Testis (tissue), 3 donors: ENCODE measurements around the gene C19orf85. TPM values are rescaled to one million over a fixed set of nuclear protein-coding genes. Genes with fewer than 3 reads are reported as not detected.
"Not testable (repeated sequence)": the region's sequence is repeated elsewhere in the genome, so short reads cannot be mapped to it uniquely, and the experiment has no call there.

ENCODE experiments used
- DNase-seq: peaks from one replicate; pipeline ENCODE4 v3.0.0-alpha.2; 2019
- H3K27ac ChIP-seq, 2 donors: fragments of 200-600 bp; sonication (generic); one replicate each; pipeline ENCODE4 v1.5.1; 2019
- H3K27me3 ChIP-seq: fragments of 200-600 bp; sonication (generic); one replicate; pipeline ENCODE4 v1.5.1; 2019
- H3K36me3 ChIP-seq: fragments of 200-600 bp; sonication (generic); one replicate; pipeline ENCODE4 v1.5.1; 2017; ENCODE audit warnings: low read depth; ENCODE audit errors: missing control alignments
- H3K4me1 ChIP-seq: fragments of 200-600 bp; sonication (generic); one replicate; pipeline ENCODE4 v1.5.1; 2019
- H3K4me3 ChIP-seq, 2 donors: fragments of 200-600 bp; sonication (generic); one replicate each; pipeline ENCODE4 v1.5.1; 2017 to 2019
- H3K9me3 ChIP-seq: fragments of 200-600 bp; sonication (generic); one replicate; pipeline ENCODE4 v1.5.1; 2017
- CTCF ChIP-seq, 3 experiments: fragments of 450-650 bp in 2 of 3; fragments of 200-600 bp in 1 of 3; sonication (generic) in 1 of 3; IDR thresholded peaks; one replicate each; pipeline ENCODE4 v1.5.1; 2016 to 2019; ENCODE audit warnings: antibody characterized with exemption in 3 of 3, mild to moderate bottlenecking in 2 of 3, moderate library complexity in 1 of 3
- POLR2A ChIP-seq: fragments of 450-650 bp; IDR thresholded peaks from one replicate; pipeline ENCODE4 v1.6.1; 2017; ENCODE audit warnings: antibody characterized with exemption, mild to moderate bottlenecking, moderate library complexity
- WGBS, 2 donors: methylation state at CpG; one replicate each; pipeline ENCODE4 v1.1.5; 2018; 5-methylcytosine and 5-hydroxymethylcytosine counted together
- intact Hi-C: fragments of 100-400 bp; cut with DNase I; formaldehyde crosslinking; loops from one replicate; pipeline ENCODE4 v1.15.1; 2023; ENCODE audit warnings: low total_unique reads
- polyA plus RNA-seq: library from polyadenylated mRNA; stranded (reverse); fragments of 350-450 nt; fragmentation: Illumina TruSeq; extraction: RNeasy Lipid Tissue Mini Kit (QIAGEN cat#74804); gene quantifications from one replicate; pipeline ENCODE4 v1.2.3, GENCODE V29; 2014; ENCODE audit warnings: low read depth, low replicate concordance; ENCODE audit not compliant: insufficient read depth
- total RNA-seq, 2 donors: library from RNA; depleted of rRNA; stranded (reverse); fragments of >200 nt; gene quantifications; one replicate each; pipeline ENCODE4 v1.2.3, GENCODE V29; 2016

The C19orf85 gene
- total and polyA plus RNA-seq, 3 donors from 2014 or later: not detected

GRCh38 chr19:55431183-55431582, 33.4 kb downstream of the C19orf85 start:
- no peak for DNase-seq
- H3K9me3 ChIP-seq: no peaks in the 10 kb centered on the region
- no peak overlapping the region for H3K4me3 ChIP-seq
- intact Hi-C loops: no loop called here
- 89 to 94% methylated on average over 1 of the region's 1 CpG for WGBS, 2 donors
- TF ChIP-seq POLR2A (no peak), CTCF (IDR thresholded peaks at IDR 0.05) (no peak)
- no peak overlapping the region for H3K27ac ChIP-seq
- no peaks in the 10 kb centered on the region for H3K36me3 ChIP-seq
- no peaks in the 10 kb centered on the region for H3K4me1 ChIP-seq
- H3K27me3 ChIP-seq: no peaks in the 10 kb centered on the region

GRCh38 chr19:55426042-55426441, 38.5 kb downstream of the C19orf85 start:
- H3K27ac ChIP-seq: no peak overlapping the region
- WGBS, 2 donors: 51 to 81% methylated on average over 2 of the region's 2 CpGs
- no peak overlapping the region for H3K4me3 ChIP-seq
- TF ChIP-seq CTCF (IDR thresholded peaks at IDR 0.05): no peak
- no peak for TF ChIP-seq POLR2A
- intact Hi-C loops: no loop called here
- H3K36me3 ChIP-seq: no peaks in the 10 kb centered on the region
- H3K9me3 ChIP-seq: no peaks in the 10 kb centered on the region
- H3K4me1 ChIP-seq: no peaks in the 10 kb centered on the region
- H3K27me3 ChIP-seq: no peaks in the 10 kb centered on the region
- DNase-seq: peak; percentile 48

GRCh38 chr19:55424518-55424917, 40.0 kb downstream of the C19orf85 start:
- intact Hi-C loops: no loop called here
- TF ChIP-seq POLR2A: no peak
- no peak for TF ChIP-seq CTCF (IDR thresholded peaks at IDR 0.05)
- Histone ChIP-seq H3K36me3 (no peaks in the 10 kb centered on the region), H3K4me3 (no peak overlapping the region), H3K9me3 (no peaks in the 10 kb centered on the region), H3K27ac (no peak overlapping the region), H3K27me3 (no peaks in the 10 kb centered on the region), H3K4me1 (no peaks in the 10 kb centered on the region)
- 81% methylated on average over 3 of the region's 3 CpGs for WGBS, 2 donors
- DNase-seq: no peak

- WGBS, 2 donors: 82 to 83% methylated on average over 12 to 13 of the region's 13 CpGs
- Histone ChIP-seq H3K9me3 (no peaks in the 10 kb centered on the region), H3K36me3 (no peaks in the 10 kb centered on the region), H3K27me3 (no peaks in the 10 kb centered on the region), H3K4me1 (no peaks in the 10 kb centered on the region), H3K27ac (no peak overlapping the region), H3K4me3 (no peak overlapping the region)
- no peak for TF ChIP-seq POLR2A
- TF ChIP-seq CTCF (IDR thresholded peaks at IDR 0.05): no peak
- intact Hi-C loops: no loop called here
- no peak for DNase-seq
Observed at GRCh38 chr19:55423225-55424005, 41.1 kb downstream of the C19orf85 start.

- H3K4me1 ChIP-seq, H3K27ac ChIP-seq, H3K27me3 ChIP-seq, DNase-seq, H3K9me3 ChIP-seq, intact Hi-C loops, H3K36me3 ChIP-seq, H3K4me3 ChIP-seq: not testable (repeated sequence)
- WGBS, 2 donors: 72 to 81% methylated on average over 4 of the region's 4 CpGs
Observed at GRCh38 chr19:55421281-55421680, 43.3 kb downstream of the C19orf85 start.
